ENCODE measurements around the gene FOXF1.

DNA sequence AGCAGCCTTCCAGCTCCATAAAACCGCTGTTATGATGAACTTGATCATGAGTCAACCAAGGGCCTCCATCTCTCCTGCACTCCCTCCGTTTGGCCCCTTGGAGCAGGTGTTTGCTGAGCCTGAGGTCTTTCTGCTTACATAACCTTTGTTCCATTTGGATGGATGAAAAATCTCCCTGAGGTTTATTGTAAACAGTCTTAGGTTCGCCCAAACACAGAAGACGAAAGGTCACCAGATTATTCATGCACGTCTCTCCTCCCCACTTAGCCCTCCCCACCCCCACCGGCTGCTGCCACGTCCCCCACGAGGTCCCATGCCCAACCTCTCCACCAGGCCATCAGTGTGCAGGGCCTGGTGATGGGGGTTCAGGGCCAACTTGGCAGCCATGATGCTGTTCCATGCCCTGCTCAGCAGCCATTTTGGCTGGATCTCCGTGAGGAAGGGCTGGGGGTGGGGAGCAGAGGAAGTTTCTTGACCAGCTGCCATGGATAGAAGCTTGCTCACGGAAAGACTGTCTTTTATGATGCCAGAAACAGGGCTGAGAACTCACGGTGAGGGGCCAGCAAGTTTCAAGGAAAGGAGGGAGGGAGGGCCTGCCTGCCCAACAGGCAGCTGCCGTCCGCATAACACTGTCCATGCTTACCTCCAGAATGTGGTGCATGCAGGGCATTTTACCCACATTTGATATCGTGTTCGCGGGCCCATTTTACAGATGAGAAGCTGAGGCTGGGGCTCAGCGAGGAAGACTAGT lies 47.8 kb upstream of the FOXF1 start:
- TF ChIP-seq EZH2phosphoT487 (IDR thresholded peaks at IDR 0.05; ENCODE audit: insufficient read depth, low read depth) (no peak), EZH2 (IDR thresholded peaks at IDR 0.05; ENCODE audit: insufficient read depth, poor library complexity, severe bottlenecking) (no peak)
